ENCODE measurements around the gene PRR33. TPM values are rescaled to one million over a fixed set of nuclear protein-coding genes. Genes with fewer than 3 reads are reported as not detected.

The PRR33 gene
- total and polyA plus RNA-seq, 9 donors: 0.01 TPM; not detected in 8

- peak in 1 of 5 donors; percentile 6 for DNase-seq
- Histone ChIP-seq H3K27me3 (no peaks in the 10 kb centered on the region), H3K27ac (no peak overlapping the region), H3K4me3 (no peak overlapping the region), H3K36me3 (no peaks in the 10 kb centered on the region), H3K9me3 (no peaks in the 10 kb centered on the region), H3K4me1 (ENCODE audit: insufficient read depth) (peaks cover 2% of the 10 kb centered on the region)
- WGBS, 3 donors: 86 to 90% (median 88%) methylated on average over 35 of the region's 35 CpGs
- intact Hi-C loops (cut with DNase I): no loop called here
- TF ChIP-seq EP300 (IDR thresholded peaks at IDR 0.05) (no peak), CTCF (IDR thresholded peaks at IDR 0.05) (no peak), POLR2A (IDR thresholded peaks at IDR 0.05) (no peak)
Measured at GRCh38 chr11:1937616-1938342, 46.1 kb upstream of the PRR33 start.

GRCh38 chr11:1936781-1937615 is 45.3 kb upstream of the PRR33 start:
- H3K4me3 ChIP-seq: no peak overlapping the region

GRCh38 chr11:1936072-1936780 is 44.5 kb upstream of the PRR33 start:
- DNase-seq: peak in 1 of 5 donors; percentile 9
- peaks cover 2% of the 10 kb centered on the region for H3K4me1 ChIP-seq (ENCODE audit: insufficient read depth)
- intact Hi-C loops (cut with DNase I): no loop called here
- no peaks in the 10 kb centered on the region for H3K36me3 ChIP-seq
- H3K27me3 ChIP-seq: no peaks in the 10 kb centered on the region
- H3K9me3 ChIP-seq: no peaks in the 10 kb centered on the region
- 92 to 95% (median 93%) methylated on average over 33 to 34 of the region's 34 CpGs for WGBS, 3 donors
- TF ChIP-seq POLR2A (IDR thresholded peaks at IDR 0.05): no peak
- no peak overlapping the region for H3K4me3 ChIP-seq
- H3K27ac ChIP-seq: no peak overlapping the region

More at GRCh38 chr11:1936781-1937615, 45.3 kb upstream of the PRR33 start:
- Histone ChIP-seq H3K27ac (no peak overlapping the region), H3K4me1 (ENCODE audit: insufficient read depth) (peaks cover 2% of the 10 kb centered on the region), H3K9me3 (no peaks in the 10 kb centered on the region), H3K36me3 (no peaks in the 10 kb centered on the region), H3K27me3 (no peaks in the 10 kb centered on the region)
- WGBS, 3 donors: 92 to 94% (median 93%) methylated on average over 31 to 34 of the region's 34 CpGs
- DNase-seq: peak in 2 of 5 donors; percentile 6 to 8
- TF ChIP-seq POLR2A (IDR thresholded peaks at IDR 0.05): no peak
- intact Hi-C loops (cut with DNase I): no loop called here

- peaks cover 3% of the 10 kb centered on the region for H3K4me1 ChIP-seq (ENCODE audit: insufficient read depth)
- H3K36me3 ChIP-seq: no peaks in the 10 kb centered on the region
- no peak for TF ChIP-seq EP300 (IDR thresholded peaks at IDR 0.05)
- TF ChIP-seq POLR2A (IDR thresholded peaks at IDR 0.05): no peak
- no peak for TF ChIP-seq CTCF (IDR thresholded peaks at IDR 0.05)
- DNase-seq: peak in 1 of 5 donors; percentile 8
- H3K27ac ChIP-seq: no peak overlapping the region
- no peak overlapping the region for H3K4me3 ChIP-seq
- H3K9me3 ChIP-seq: no peaks in the 10 kb centered on the region
- intact Hi-C loops (cut with DNase I): no loop called here
- WGBS, 3 donors: 87 to 92% (median 89%) methylated on average over 33 of the region's 33 CpGs
- H3K27me3 ChIP-seq: no peaks in the 10 kb centered on the region
Measured at GRCh38 chr11:1935156-1936071, 43.7 kb upstream of the PRR33 start.
